HG03108 (cell line): ENCODE measurements around the gene KNDC1.

ENCODE experiments used
- ATAC-seq: cut with Tn5 transposase; IDR thresholded peaks from one replicate; pipeline ENCODE4 v1.9.1; 2021; ENCODE audit warnings: moderate library complexity; ENCODE audit not compliant: unreplicated experiment

Gene KNDC1

GRCh38 chr10:133189726-133190125, 29.7 kb downstream of the KNDC1 start:
- ATAC-seq: no peak

- no peak for ATAC-seq
These were observed 30.2 kb downstream of the KNDC1 start for GRCh38 chr10:133190225-133190624.

GRCh38 chr10:133191651-133192050, 31.6 kb downstream of the KNDC1 start:
- ATAC-seq: no peak

GRCh38 chr10:133194151-133194550, 34.1 kb downstream of the KNDC1 start:
- ATAC-seq: no peak

- ATAC-seq: no peak
These were observed 35.1 kb downstream of the KNDC1 start for GRCh38 chr10:133195096-133195495.

- no peak for ATAC-seq
These were observed 35.6 kb downstream of the KNDC1 start for GRCh38 chr10:133195611-133196010.

GRCh38 chr10:133196221-133196915, 36.3 kb downstream of the KNDC1 start:
- ATAC-seq: no peak

GRCh38 chr10:133196936-133197758, 37.1 kb downstream of the KNDC1 start:
- no peak for ATAC-seq

- no peak for ATAC-seq
These were observed 37.8 kb downstream of the KNDC1 start for GRCh38 chr10:133197786-133198185.

- ATAC-seq: no peak
These were observed 38.2 kb downstream of the KNDC1 start for GRCh38 chr10:133198206-133198605.

- no peak for ATAC-seq
These were observed 38.8 kb downstream of the KNDC1 start for GRCh38 chr10:133198621-133199487.

GRCh38 chr10:133199488-133199885, 39.5 kb downstream of the KNDC1 start:
- no peak for ATAC-seq

- no peak for ATAC-seq
These were observed 40.1 kb downstream of the KNDC1 start for GRCh38 chr10:133199992-133200611.

- no peak for ATAC-seq
These were observed 40.6 kb downstream of the KNDC1 start for GRCh38 chr10:133200621-133201031.

- no peak for ATAC-seq
These were observed 41.3 kb downstream of the KNDC1 start for GRCh38 chr10:133201151-133201947.

- ATAC-seq: no peak
These were observed 42.1 kb downstream of the KNDC1 start for GRCh38 chr10:133201948-133202725.

- ATAC-seq: no peak
These were observed 43.0 kb downstream of the KNDC1 start for GRCh38 chr10:133202778-133203651.

GRCh38 chr10:133203652-133204195, 43.7 kb downstream of the KNDC1 start:
- no peak for ATAC-seq
